ENCODE data around the gene MACROD1. TPM values are rescaled to one million over a fixed set of nuclear protein-coding genes. Genes with fewer than 3 reads are reported as not detected.

MACROD1 gene
- total and polyA plus RNA-seq, 2 donors (not counting 3 experiments of a cell fraction or from before 2014, with no cell fraction given) = 11.0 to 16.2 TPM

DNA sequence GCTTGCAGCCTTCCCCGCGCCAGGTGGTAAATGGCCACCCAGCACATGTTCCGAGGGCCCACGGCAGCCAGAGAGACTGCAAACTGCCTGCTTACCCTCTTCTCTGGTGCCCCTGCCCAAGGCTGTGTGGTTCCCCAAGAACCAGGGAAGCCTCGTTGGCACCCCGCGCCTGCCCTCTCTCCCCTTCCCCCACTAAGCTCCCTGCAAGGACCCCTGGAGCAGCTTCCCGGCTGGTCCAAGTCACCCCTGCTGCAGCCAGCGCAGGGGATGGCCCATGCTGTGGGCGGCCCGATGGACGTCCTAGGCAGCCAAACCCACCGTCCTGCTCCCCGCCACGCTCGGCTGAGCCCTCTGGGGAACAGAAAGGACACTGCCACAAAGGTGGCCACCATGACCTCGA lies 30.2 kb downstream of the MACROD1 start:
- ChIA-PET POLR2A (no interaction called here), CTCF (interaction anchor here (1.1 kb wide), 1 partner anchor 15 kb away, joined by 3 read pairs; no protein-coding TSS in a partner anchor)
- Histone ChIP-seq H3K4me3 (replicated peaks in 1 of 3; ENCODE audit: insufficient read depth in 1 of 3, low read depth in 1 of 3, low read length in 3 of 3) (no peak overlapping the region), H3K79me2 (ENCODE audit: control insufficient read depth, insufficient read depth, low read length) (no peaks in the 10 kb centered on the region), H3K27me3 (ENCODE audit: control insufficient read depth in 2 of 2, insufficient read depth in 2 of 2, low read length in 2 of 2) (no peaks in the 10 kb centered on the region), H2AFZ (ENCODE audit: low read depth, low read length) (no peak overlapping the region), H3K36me3 (ENCODE audit: control insufficient read depth in 2 of 2, extremely low read depth in 1 of 2, insufficient read depth in 2 of 2, low read length in 2 of 2) (no peaks in the 10 kb centered on the region), H3K9me3 (replicated peaks; ENCODE audit: control insufficient read depth, insufficient read depth, low read length) (no peaks in the 10 kb centered on the region), H3K9ac (replicated peaks; ENCODE audit: extremely low read depth, insufficient read depth, low read length) (no peak overlapping the region), H3K4me2 (ENCODE audit: insufficient read depth, low read length) (no peak overlapping the region), H4K20me1 (replicated peaks; ENCODE audit: control insufficient read depth, extremely low read depth, insufficient read depth, low read length) (no peaks in the 10 kb centered on the region), H3K4me1 (ENCODE audit: control insufficient read depth, extremely low read depth, insufficient read depth, low read length) (no peaks in the 10 kb centered on the region), H3K9me1 (replicated peaks; ENCODE audit: control insufficient read depth, extremely low read depth, insufficient read depth, low read length) (no peaks in the 10 kb centered on the region), H3K27ac (ENCODE audit: insufficient read depth, low read depth, low read length) (no peak overlapping the region)
- DNase-seq (ENCODE audit: low read depth, low spot score) = no peak
- TF ChIP-seq, protein P1, sequence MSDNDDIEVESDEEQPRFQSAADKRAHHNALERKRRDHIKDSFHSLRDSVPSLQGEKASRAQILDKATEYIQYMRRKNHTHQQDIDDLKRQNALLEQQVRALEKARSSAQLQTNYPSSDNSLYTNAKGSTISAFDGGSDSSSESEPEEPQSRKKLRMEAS (IDR thresholded peaks at IDR 0.05; ENCODE audit: insufficient read depth, insufficient read length) = no peak
- TF ChIP-seq POLR2AphosphoS5 (IDR thresholded peaks at IDR 0.05; ENCODE audit: insufficient read depth, low read depth, low read length) = no peak
- TF ChIP-seq POLR2A (IDR thresholded peaks at IDR 0.05; ENCODE audit: low read depth, low read length) = no peak
- no peak for TF ChIP-seq FOS (IDR thresholded peaks at IDR 0.05; ENCODE audit: borderline replicate concordance, insufficient read depth, low read length)
- no peak for TF ChIP-seq EZH2 (IDR thresholded peaks at IDR 0.05; ENCODE audit: borderline replicate concordance, low read depth, low read length, severe bottlenecking)
- no peak for TF ChIP-seq MYC (IDR thresholded peaks at IDR 0.05; ENCODE audit: low read depth, low read length)
- TF ChIP-seq, protein P2, sequence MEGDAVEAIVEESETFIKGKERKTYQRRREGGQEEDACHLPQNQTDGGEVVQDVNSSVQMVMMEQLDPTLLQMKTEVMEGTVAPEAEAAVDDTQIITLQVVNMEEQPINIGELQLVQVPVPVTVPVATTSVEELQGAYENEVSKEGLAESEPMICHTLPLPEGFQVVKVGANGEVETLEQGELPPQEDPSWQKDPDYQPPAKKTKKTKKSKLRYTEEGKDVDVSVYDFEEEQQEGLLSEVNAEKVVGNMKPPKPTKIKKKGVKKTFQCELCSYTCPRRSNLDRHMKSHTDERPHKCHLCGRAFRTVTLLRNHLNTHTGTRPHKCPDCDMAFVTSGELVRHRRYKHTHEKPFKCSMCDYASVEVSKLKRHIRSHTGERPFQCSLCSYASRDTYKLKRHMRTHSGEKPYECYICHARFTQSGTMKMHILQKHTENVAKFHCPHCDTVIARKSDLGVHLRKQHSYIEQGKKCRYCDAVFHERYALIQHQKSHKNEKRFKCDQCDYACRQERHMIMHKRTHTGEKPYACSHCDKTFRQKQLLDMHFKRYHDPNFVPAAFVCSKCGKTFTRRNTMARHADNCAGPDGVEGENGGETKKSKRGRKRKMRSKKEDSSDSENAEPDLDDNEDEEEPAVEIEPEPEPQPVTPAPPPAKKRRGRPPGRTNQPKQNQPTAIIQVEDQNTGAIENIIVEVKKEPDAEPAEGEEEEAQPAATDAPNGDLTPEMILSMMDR (IDR thresholded peaks at IDR 0.05; ENCODE audit: extremely low read depth in 1 of 2, insufficient read depth in 1 of 2, low read depth in 1 of 2, low read length in 2 of 2) = no peak
- TF ChIP-seq GATA2 (IDR thresholded peaks at IDR 0.05; ENCODE audit: insufficient read depth, insufficient read length, low read depth, low read length) = no peak
- TF ChIP-seq JUN (IDR thresholded peaks at IDR 0.05; ENCODE audit: borderline replicate concordance, insufficient read depth, insufficient read length, low read depth) = no peak
- intact Hi-C loops (cut with micrococcal nuclease) (no loop called here), dilution Hi-C loops (cut with MboI; ENCODE audit: extremely low pct_ligation_motif_present, low sequenced_read_pairs) (no loop called here)
- no peak for FAIRE-seq
- BruUV-seq (replicated peaks) = no TSS peak

Data from endothelial cell of umbilical vein (primary cell).